ENCODE measurements around the gene SWT1.

SWT1 gene

GRCh38 chr1:185156854-185157598 lies at the start of gene SWT1, which contains the start of gene TRMT1L:
Gene SWT1 (plus strand): TSS chr1:185157167. CDS start chr1:185160842, 3,675 bp downstream.
Gene TRMT1L (minus strand): TSS chr1:185156953. CDS start chr1:185156712, 241 bp downstream.
- peak; percentile 96 to 98 for DNase-seq

GRCh38 chr1:185108321-185108720 lies 48.6 kb upstream of the SWT1 start:
- DNase-seq, result no peak

- DNase-seq, result no peak
Observed at GRCh38 chr1:185110145-185110544, 46.8 kb upstream of the SWT1 start.

GRCh38 chr1:185111873-185112272 lies 45.1 kb upstream of the SWT1 start:
- DNase-seq, result no peak

- no peak for DNase-seq
Observed at GRCh38 chr1:185112356-185112755, 44.6 kb upstream of the SWT1 start.

GRCh38 chr1:185129708-185130107 lies 27.3 kb upstream of the SWT1 start:
- DNase-seq, result no peak

- DNase-seq, result no peak
Observed at GRCh38 chr1:185132534-185132933, 24.4 kb upstream of the SWT1 start.

- DNase-seq, result no peak
Observed at GRCh38 chr1:185137896-185138545, 18.9 kb upstream of the SWT1 start.

GRCh38 chr1:185139246-185139645 lies 17.7 kb upstream of the SWT1 start:
- DNase-seq, result no peak

GRCh38 chr1:185144233-185144632 lies 12.7 kb upstream of the SWT1 start:
- DNase-seq, result no peak

GRCh38 chr1:185151215-185151614 lies 5.8 kb upstream of the SWT1 start:
- no peak for DNase-seq

GRCh38 chr1:185152187-185152767 lies 4.7 kb upstream of the SWT1 start:
- no peak for DNase-seq

- DNase-seq, result no peak
Observed at GRCh38 chr1:185154912-185155513, 2.0 kb upstream of the SWT1 start.

GRCh38 chr1:185155600-185156287 lies 1.2 kb upstream of the SWT1 start:
- no peak for DNase-seq

GRCh38 chr1:185156288-185156853 lies 596 bp upstream of the SWT1 start:
- DNase-seq, result peak; percentile 14 to 60

GRCh38 chr1:185157599-185158412 lies 839 bp downstream of the SWT1 start:
- DNase-seq, result peak in 1 of 2 experiments; percentile 41

GRCh38 chr1:185158800-185159199 lies 1.8 kb downstream of the SWT1 start:
- no peak for DNase-seq

- DNase-seq, result no peak
Observed at GRCh38 chr1:185159966-185160365, 3.0 kb downstream of the SWT1 start.

GRCh38 chr1:185162491-185162890 lies 5.5 kb downstream of the SWT1 start:
- no peak for DNase-seq

GRCh38 chr1:185166106-185166505 lies 9.1 kb downstream of the SWT1 start:
- no peak for DNase-seq

GRCh38 chr1:185170291-185170848 lies 13.4 kb downstream of the SWT1 start:
- peak; percentile 80 to 89 for DNase-seq

Measured in NCI-H524 (cell line).